ENCODE results near the gene RLF. TPM values are rescaled to one million over a fixed set of nuclear protein-coding genes. Genes with fewer than 3 reads are reported as not detected.

RLF gene
- total RNA-seq, 4 donors from 2014 or later: 7.9 to 21.0 (median 12.4) TPM

GRCh38 chr1:40130892-40131291 lies 30.3 kb upstream of the RLF start:
- WGBS, 2 donors: 54 to 59% methylated on average over 2 of the region's 2 CpGs
- no peaks in the 10 kb centered on the region for H3K36me3 ChIP-seq
- intact Hi-C loops (cut with DNase I): no loop called here
- H3K4me3 ChIP-seq: no peak overlapping the region
- H3K4me1 ChIP-seq: peaks cover 0 to 10% (median 0%) of the 10 kb centered on the region in 3 donors
- TF ChIP-seq CTCF (IDR thresholded peaks at IDR 0.05) (no peak), POLR2A (IDR thresholded peaks at IDR 0.05) (no peak)
- H3K9me3 ChIP-seq: no peaks in the 10 kb centered on the region
- DNase-seq: no peak
- H3K27ac ChIP-seq: no peak overlapping the region
- peaks cover 0 to 87% (median 0%) of the 10 kb centered on the region in 4 donors for H3K27me3 ChIP-seq

GRCh38 chr1:40132383-40133311 lies 28.5 kb upstream of the RLF start:
- Histone ChIP-seq H3K27ac (no peak overlapping the region), H3K27me3 (peaks cover 0 to 73% (median 0%) of the 10 kb centered on the region in 4 donors), H3K4me3 (peak overlapping the region in 2 of 4 donors; percentile 31 to 49), H3K4me1 (peaks cover 0 to 10% (median 0%) of the 10 kb centered on the region in 3 donors), H3K36me3 (no peaks in the 10 kb centered on the region), H3K9me3 (no peaks in the 10 kb centered on the region)
- DNase-seq: no peak
- 30 to 31% methylated on average over 21 to 26 of the region's 44 CpGs for WGBS, 2 donors
- TF ChIP-seq POLR2A (IDR thresholded peaks at IDR 0.05) (no peak), CTCF (IDR thresholded peaks at IDR 0.05) (no peak)
- intact Hi-C loops (cut with DNase I): no loop called here

- no peak overlapping the region for H3K4me3 ChIP-seq
- DNase-seq: no peak
Observed at GRCh38 chr1:40133312-40133665, 27.9 kb upstream of the RLF start.

GRCh38 chr1:40133839-40134238 lies 27.3 kb upstream of the RLF start:
- Histone ChIP-seq H3K27me3 (peaks cover 0 to 64% (median 0%) of the 10 kb centered on the region in 4 donors), H3K9me3 (no peaks in the 10 kb centered on the region), H3K36me3 (no peaks in the 10 kb centered on the region), H3K27ac (no peak overlapping the region), H3K4me3 (no peak overlapping the region), H3K4me1 (peaks cover 0 to 10% (median 0%) of the 10 kb centered on the region in 3 donors)
- intact Hi-C loops (cut with DNase I): no loop called here
- 43 to 53% methylated on average over 2 of the region's 2 CpGs for WGBS, 2 donors
- no peak for DNase-seq
- TF ChIP-seq CTCF (IDR thresholded peaks at IDR 0.05) (no peak), POLR2A (IDR thresholded peaks at IDR 0.05) (no peak)

More at GRCh38 chr1:40133312-40133665, 27.9 kb upstream of the RLF start:
- intact Hi-C loops (cut with DNase I): no loop called here
- Histone ChIP-seq H3K27ac (no peak overlapping the region), H3K4me1 (peaks cover 0 to 10% (median 0%) of the 10 kb centered on the region in 3 donors), H3K36me3 (no peaks in the 10 kb centered on the region), H3K27me3 (peaks cover 0 to 67% (median 0%) of the 10 kb centered on the region in 4 donors), H3K9me3 (no peaks in the 10 kb centered on the region)
- 69 to 77% methylated on average over 6 to 17 of the region's 21 CpGs for WGBS, 2 donors
- TF ChIP-seq CTCF (IDR thresholded peaks at IDR 0.05): no peak
- TF ChIP-seq POLR2A (IDR thresholded peaks at IDR 0.05): no peak

Measured in esophagus squamous epithelium (tissue), 5 donors.